Measurements from ENCODE around the gene CALCOCO2. TPM values are rescaled to one million over a fixed set of nuclear protein-coding genes. Genes with fewer than 3 reads are reported as not detected.
A peak's percentile ranks its signal among the peaks of the same experiment; 100 is the strongest.
"Not testable (repeated sequence)": the region's sequence is repeated elsewhere in the genome, so short reads cannot be mapped to it uniquely, and the experiment has no call there.

The CALCOCO2 gene
- polyA plus RNA-seq, 3 donors: 88.9 to 97.6 (median 91.8) TPM

- no peak for DNase-seq (ENCODE audit: low read depth in 3 of 3, low spot score in 2 of 3)
These were observed 40.9 kb downstream of the CALCOCO2 start for GRCh38 chr17:48871551-48872351.

GRCh38 chr17:48872409-48872808 is 41.6 kb downstream of the CALCOCO2 start:
- not testable (repeated sequence) for DNase-seq (ENCODE audit: low read depth in 3 of 3, low spot score in 2 of 3)

GRCh38 chr17:48873209-48873608 is 42.4 kb downstream of the CALCOCO2 start:
- DNase-seq (ENCODE audit: low read depth in 3 of 3, low spot score in 2 of 3): no peak

GRCh38 chr17:48873696-48874443 is 43.0 kb downstream of the CALCOCO2 start:
- DNase-seq (ENCODE audit: low read depth in 3 of 3, low spot score in 2 of 3): no peak

- DNase-seq (ENCODE audit: low read depth in 3 of 3, low spot score in 2 of 3): no peak
These were observed 48.4 kb downstream of the CALCOCO2 start for GRCh38 chr17:48878920-48879898.

- DNase-seq (ENCODE audit: low read depth in 3 of 3, low spot score in 2 of 3): no peak
These were observed 51.4 kb downstream of the CALCOCO2 start for GRCh38 chr17:48882272-48882671.

GRCh38 chr17:48883171-48883570 is 52.3 kb downstream of the CALCOCO2 start:
- DNase-seq (ENCODE audit: low read depth in 3 of 3, low spot score in 2 of 3): no peak

GRCh38 chr17:48890086-48890485 is 59.3 kb downstream of the CALCOCO2 start:
- DNase-seq (ENCODE audit: low read depth in 3 of 3, low spot score in 2 of 3): no peak

GRCh38 chr17:48892940-48893645 is 62.3 kb downstream of the CALCOCO2 start:
- no peak for DNase-seq (ENCODE audit: low read depth in 3 of 3, low spot score in 2 of 3)

- DNase-seq (ENCODE audit: low read depth in 3 of 3, low spot score in 2 of 3): no peak
These were observed 63.0 kb downstream of the CALCOCO2 start for GRCh38 chr17:48893646-48894508.

GRCh38 chr17:48894886-48895285 is 64.1 kb downstream of the CALCOCO2 start:
- no peak for DNase-seq (ENCODE audit: low read depth in 3 of 3, low spot score in 2 of 3)

- no peak for DNase-seq (ENCODE audit: low read depth in 3 of 3, low spot score in 2 of 3)
These were observed 70.4 kb downstream of the CALCOCO2 start for GRCh38 chr17:48901241-48901640.

- no peak for DNase-seq (ENCODE audit: low read depth in 3 of 3, low spot score in 2 of 3)
These were observed 72.6 kb downstream of the CALCOCO2 start for GRCh38 chr17:48903401-48903800.

GRCh38 chr17:48904428-48904827 is 73.6 kb downstream of the CALCOCO2 start:
- DNase-seq (ENCODE audit: low read depth in 3 of 3, low spot score in 2 of 3): no peak

GRCh38 chr17:48905987-48906515 is 75.2 kb downstream of the CALCOCO2 start:
- no peak for DNase-seq (ENCODE audit: low read depth in 3 of 3, low spot score in 2 of 3)

- DNase-seq (ENCODE audit: low read depth in 3 of 3, low spot score in 2 of 3): peak in 2 of 3 donors; percentile 39 to 45
These were observed 76.8 kb downstream of the CALCOCO2 start for GRCh38 chr17:48907713-48908046.

- peak; percentile 87 to 92 (median 88) for DNase-seq (ENCODE audit: low read depth in 3 of 3, low spot score in 2 of 3)
These were observed 77.4 kb downstream of the CALCOCO2 start, which contains the start of gene UBE2Z for GRCh38 chr17:48908047-48908843. UBE2Z (plus strand) TSS chr17:48908407; CDS start chr17:48908504, 97 bp downstream.

GRCh38 chr17:48908853-48909394 is 78.1 kb downstream of the CALCOCO2 start:
- DNase-seq (ENCODE audit: low read depth in 3 of 3, low spot score in 2 of 3): peak; percentile 69 to 85 (median 81)
